ENCODE measurements around the gene RPS2. TPM values are rescaled to one million over a fixed set of nuclear protein-coding genes. Genes with fewer than 3 reads are reported as not detected.
"Not testable (repeated sequence)": the region's sequence is repeated elsewhere in the genome, so short reads cannot be mapped to it uniquely, and the experiment has no call there.

RPS2 gene
- 1,385 TPM for total RNA-seq
- long read RNA-seq, transcript RPS2-201 (7 exons, 985 nt): major isoform, 71 of 174 reads
- long read RNA-seq, partial matches to known transcripts: 93 of 174 reads
- long read RNA-seq, other reads (novel, unspliced or antisense): 10 of 174 reads

GRCh38 chr16:1964506-1965395 lies at the start of gene RPS2:
TSS of gene RPS2 (minus strand) at chr16:1964826. CDS start at chr16:1964625, 201 bp downstream.
- DNase-seq (ENCODE audit: low spot score): peak; percentile 100

GRCh38 chr16:2013527-2013926 lies 48.9 kb upstream of the RPS2 start:
- no peak for DNase-seq (ENCODE audit: low spot score)

- not testable (repeated sequence) for DNase-seq (ENCODE audit: low spot score)
Observed at GRCh38 chr16:2011726-2012125, 47.1 kb upstream of the RPS2 start.

GRCh38 chr16:2009791-2010510 lies 45.3 kb upstream of the RPS2 start, which contains the start of gene ZNF598:
TSS of gene ZNF598 (minus strand) at chr16:2009821.
- peak; percentile 92 for DNase-seq (ENCODE audit: low spot score)

GRCh38 chr16:2009164-2009711 lies 44.6 kb upstream of the RPS2 start:
- no peak for DNase-seq (ENCODE audit: low spot score)

- DNase-seq (ENCODE audit: low spot score): no peak
Observed at GRCh38 chr16:2008631-2009163, 44.1 kb upstream of the RPS2 start.

GRCh38 chr16:2008009-2008526 lies 43.4 kb upstream of the RPS2 start:
- no peak for DNase-seq (ENCODE audit: low spot score)

GRCh38 chr16:2007081-2007836 lies 42.6 kb upstream of the RPS2 start:
- no peak for DNase-seq (ENCODE audit: low spot score)

- no peak for DNase-seq (ENCODE audit: low spot score)
Observed at GRCh38 chr16:2006317-2006716, 41.7 kb upstream of the RPS2 start.

GRCh38 chr16:2005646-2006045 lies 41.0 kb upstream of the RPS2 start:
- no peak for DNase-seq (ENCODE audit: low spot score)

GRCh38 chr16:2004795-2005517 lies 40.3 kb upstream of the RPS2 start:
- no peak for DNase-seq (ENCODE audit: low spot score)

- DNase-seq (ENCODE audit: low spot score): peak; percentile 96
Observed at GRCh38 chr16:2003827-2004641, 39.4 kb upstream of the RPS2 start.

- DNase-seq (ENCODE audit: low spot score): no peak
Observed at GRCh38 chr16:2003231-2003826, 38.7 kb upstream of the RPS2 start.

- no peak for DNase-seq (ENCODE audit: low spot score)
Observed at GRCh38 chr16:2002406-2003230, 38.0 kb upstream of the RPS2 start.

- DNase-seq (ENCODE audit: low spot score): no peak
Observed at GRCh38 chr16:2001456-2002355, 37.1 kb upstream of the RPS2 start.

- DNase-seq (ENCODE audit: low spot score): no peak
Observed at GRCh38 chr16:2001035-2001434, 36.4 kb upstream of the RPS2 start.
